GM12864 (cell line): ENCODE data around the gene ADAM8.
"Not testable (repeated sequence)": the region's sequence is repeated elsewhere in the genome, so short reads cannot be mapped to it uniquely, and the experiment has no call there.

Experiments
- DNase-seq: peaks from one replicate; pipeline ENCODE4 v3.0.0-alpha.2; 2011; ENCODE audit warnings: low read depth
- H3K4me3 ChIP-seq: 2 replicates; pipeline ENCODE4 v1.5.1; 2011; ENCODE audit warnings: mild to moderate bottlenecking, low read depth, low read length, control low read depth
- TF ChIP-seq, protein P1 (sequence below): IDR thresholded peaks from 2 replicates; pipeline ENCODE4 v1.5.1; 2011; ENCODE audit warnings: low read depth, mild to moderate bottlenecking, moderate library complexity, low read length, control low read depth, inconsistent platforms; ENCODE audit errors: missing control alignments

ADAM8 gene

DNA sequence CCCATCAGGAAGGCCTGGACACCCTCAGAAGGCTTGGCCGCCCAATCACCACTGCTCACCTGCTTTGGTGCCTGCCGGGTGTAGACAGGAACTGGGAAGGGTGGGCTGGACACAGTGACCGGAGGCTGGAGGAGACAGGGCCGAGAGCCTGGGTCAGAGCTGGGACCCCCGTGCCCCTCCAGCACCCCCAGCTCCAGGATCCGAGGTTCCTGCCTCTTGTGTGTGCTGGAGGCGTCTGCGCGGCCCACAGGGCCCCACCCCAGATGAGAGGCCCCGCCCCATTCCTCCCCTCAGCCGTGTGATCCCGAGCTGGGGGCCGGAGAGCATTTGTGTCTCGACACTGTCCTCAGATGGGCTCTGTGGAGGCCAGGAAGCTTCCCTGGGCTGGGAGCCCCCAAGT, 9.4 kb downstream of the ADAM8 start:
- TF ChIP-seq, protein P1, sequence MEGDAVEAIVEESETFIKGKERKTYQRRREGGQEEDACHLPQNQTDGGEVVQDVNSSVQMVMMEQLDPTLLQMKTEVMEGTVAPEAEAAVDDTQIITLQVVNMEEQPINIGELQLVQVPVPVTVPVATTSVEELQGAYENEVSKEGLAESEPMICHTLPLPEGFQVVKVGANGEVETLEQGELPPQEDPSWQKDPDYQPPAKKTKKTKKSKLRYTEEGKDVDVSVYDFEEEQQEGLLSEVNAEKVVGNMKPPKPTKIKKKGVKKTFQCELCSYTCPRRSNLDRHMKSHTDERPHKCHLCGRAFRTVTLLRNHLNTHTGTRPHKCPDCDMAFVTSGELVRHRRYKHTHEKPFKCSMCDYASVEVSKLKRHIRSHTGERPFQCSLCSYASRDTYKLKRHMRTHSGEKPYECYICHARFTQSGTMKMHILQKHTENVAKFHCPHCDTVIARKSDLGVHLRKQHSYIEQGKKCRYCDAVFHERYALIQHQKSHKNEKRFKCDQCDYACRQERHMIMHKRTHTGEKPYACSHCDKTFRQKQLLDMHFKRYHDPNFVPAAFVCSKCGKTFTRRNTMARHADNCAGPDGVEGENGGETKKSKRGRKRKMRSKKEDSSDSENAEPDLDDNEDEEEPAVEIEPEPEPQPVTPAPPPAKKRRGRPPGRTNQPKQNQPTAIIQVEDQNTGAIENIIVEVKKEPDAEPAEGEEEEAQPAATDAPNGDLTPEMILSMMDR, result no peak
- no peak overlapping the region for H3K4me3 ChIP-seq
- no peak for DNase-seq

DNA sequence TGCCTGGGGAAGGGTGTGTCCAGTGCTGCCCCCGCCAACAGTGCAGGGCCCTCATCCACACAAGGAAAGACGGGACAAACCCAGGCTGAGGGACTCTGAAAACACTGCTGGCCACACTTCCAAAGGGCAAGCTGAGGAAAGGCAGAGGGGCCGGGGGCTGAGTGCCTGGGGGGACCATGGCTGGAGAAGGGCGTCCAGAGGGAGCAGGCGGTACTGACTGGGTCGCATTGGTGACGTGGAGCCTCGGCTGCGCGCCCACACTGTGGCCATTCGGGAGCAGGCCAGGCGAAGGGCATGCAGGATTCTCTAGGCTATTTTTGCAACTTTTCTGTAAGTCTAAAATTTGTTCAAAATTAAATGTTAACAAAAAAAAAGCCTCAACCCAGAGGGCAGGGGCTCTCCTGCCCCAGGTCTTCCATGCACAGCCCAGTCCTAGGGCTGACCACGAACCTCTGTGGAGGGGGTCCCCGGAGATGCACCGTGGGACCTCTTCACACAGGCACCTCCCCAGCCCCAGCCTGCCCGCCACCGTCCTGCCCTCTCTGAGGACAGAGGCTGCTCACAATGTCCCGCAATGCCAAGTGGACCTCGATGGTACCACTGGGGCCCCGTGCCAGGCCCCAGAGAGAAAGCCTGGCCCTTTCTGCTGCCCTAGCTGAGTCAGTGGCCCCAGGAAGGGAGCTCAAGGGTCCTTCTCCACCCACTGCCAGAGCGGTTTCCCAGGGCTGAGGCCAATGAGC, 10.4 kb downstream of the ADAM8 start:
- no peak for DNase-seq
- TF ChIP-seq, protein P1, result no peak
- no peak overlapping the region for H3K4me3 ChIP-seq

DNA sequence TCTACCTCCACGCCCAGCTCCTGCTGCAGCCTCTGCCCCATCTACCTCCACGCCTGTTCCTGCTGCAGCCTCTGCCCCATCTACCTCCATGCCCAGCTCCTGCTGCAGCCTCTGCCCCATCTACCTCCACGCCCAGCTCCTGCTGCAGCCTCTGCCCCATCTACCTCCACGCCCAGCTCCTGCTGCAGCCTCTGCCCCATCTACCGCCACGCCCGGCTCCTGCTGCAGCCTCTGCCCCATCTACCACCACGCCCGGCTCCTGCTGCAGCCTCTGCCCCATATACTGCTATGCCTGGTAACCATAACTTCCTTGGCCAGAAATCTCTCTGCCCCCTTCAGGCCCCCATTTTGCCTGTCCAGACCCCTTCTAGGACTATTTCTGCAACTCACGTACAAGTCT, 11.6 kb downstream of the ADAM8 start:
- not testable (repeated sequence) for H3K4me3 ChIP-seq, DNase-seq

DNA sequence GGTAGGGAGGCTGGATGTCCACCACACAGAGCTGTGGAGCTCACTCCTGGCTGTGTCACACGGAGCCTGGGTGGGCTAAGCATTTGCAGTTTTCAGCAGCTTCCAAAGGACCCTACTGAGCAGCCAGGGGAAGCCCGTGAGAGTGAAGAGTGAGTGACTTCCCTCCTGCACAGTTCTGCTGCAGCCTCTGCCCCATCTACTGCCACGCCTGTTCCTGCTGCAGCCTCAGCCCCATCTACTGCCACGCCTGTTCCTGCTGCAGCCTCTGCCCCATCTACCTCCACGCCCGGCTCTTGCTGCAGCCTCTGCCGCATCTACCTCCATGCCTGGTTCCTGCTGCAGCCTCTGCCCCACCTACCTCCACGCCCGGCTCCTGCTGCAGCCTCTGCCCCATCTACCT, 12.2 kb downstream of the ADAM8 start:
- no peak for DNase-seq
- TF ChIP-seq, protein P1, result no peak
- H3K4me3 ChIP-seq, result no peak overlapping the region

DNA sequence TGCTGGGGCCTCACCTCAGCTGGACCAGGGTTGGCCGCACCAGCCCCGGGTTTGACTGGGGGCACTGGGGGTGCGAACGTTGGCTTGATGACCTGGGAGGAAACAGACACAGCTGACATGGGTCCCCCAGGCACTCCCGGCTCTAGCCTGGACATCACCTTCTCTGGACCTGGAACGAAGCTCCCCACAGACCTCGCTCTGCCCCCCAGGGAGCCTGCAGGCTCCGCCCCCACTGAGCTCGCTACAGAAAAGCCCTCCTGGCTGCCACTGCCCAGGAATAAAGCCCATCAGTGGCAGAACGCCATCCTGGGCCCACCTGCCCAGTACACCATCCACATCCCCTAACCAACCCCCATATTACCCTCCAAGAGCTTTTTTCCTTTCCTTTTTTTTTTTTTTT, 13.0 kb downstream of the ADAM8 start:
- DNase-seq, result no peak
- H3K4me3 ChIP-seq, result no peak overlapping the region
- TF ChIP-seq, protein P1, result no peak

DNA sequence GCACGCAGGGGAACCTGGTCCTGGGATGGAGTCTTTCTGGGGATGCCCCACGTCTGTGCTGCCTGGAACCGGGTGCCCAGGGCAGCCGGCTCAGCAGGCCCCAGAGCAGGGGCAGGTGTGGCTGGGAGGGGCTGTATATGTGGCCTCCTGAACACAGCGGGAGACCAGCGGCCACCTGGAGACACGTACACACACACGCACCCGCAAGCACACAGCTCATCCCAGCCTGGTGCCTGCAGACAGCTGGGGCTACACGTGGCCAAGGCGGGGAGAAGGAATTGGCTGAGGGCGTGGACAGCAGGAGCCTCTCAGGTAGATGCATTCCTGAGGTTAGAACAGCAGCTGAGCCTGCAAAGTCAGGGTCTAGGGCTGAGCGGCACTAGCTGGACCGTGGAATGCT, 14.0 kb downstream of the ADAM8 start:
- H3K4me3 ChIP-seq, result no peak overlapping the region

DNA sequence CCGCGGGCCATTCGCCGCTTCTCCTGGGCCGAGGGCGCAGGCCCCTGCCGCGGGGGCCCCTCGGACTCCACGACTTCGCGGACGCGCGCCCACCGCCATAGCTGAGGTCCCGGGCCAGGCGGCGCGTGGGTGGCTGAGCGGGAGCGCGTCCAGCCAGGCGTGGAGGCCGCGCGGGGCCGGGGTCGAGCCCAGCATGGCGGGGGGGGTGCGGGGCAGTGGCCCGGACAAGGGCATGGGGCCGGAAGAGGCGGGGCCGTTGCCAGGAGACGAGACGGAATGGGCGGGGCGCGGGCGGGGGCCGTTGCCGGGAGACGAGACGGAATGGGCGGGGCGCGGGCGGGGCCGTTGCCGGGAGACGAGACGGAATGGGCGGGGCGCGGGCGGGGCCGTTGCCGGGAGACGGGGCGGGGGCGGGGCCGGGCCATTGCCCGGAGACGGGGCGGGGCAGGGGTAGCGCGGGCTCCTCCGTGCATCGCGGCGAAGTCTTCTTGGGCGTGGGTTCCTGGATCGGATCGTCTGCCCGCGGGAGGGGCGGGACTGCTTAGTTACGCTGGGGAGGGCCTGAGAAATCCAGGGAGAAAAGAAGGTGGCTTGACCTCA, 14.8 kb downstream of the ADAM8 start:
- peak overlapping the region; percentile 66 for H3K4me3 ChIP-seq
- no peak for DNase-seq
- TF ChIP-seq, protein P1, result no peak

More for the DNA sequence above, 14.0 kb downstream of the ADAM8 start:
- no peak for DNase-seq
- TF ChIP-seq, protein P1, result no peak
